Activated T-cell treated with anti-CD3 and anti-CD28 coated beads for 24 hours (primary cell): ENCODE measurements around the gene NSMF.

Experiments used
- DNase-seq: peaks from one replicate; pipeline ENCODE4 v3.0.0-alpha.2; 2020; ENCODE audit warnings: low read depth

The NSMF gene

DNA sequence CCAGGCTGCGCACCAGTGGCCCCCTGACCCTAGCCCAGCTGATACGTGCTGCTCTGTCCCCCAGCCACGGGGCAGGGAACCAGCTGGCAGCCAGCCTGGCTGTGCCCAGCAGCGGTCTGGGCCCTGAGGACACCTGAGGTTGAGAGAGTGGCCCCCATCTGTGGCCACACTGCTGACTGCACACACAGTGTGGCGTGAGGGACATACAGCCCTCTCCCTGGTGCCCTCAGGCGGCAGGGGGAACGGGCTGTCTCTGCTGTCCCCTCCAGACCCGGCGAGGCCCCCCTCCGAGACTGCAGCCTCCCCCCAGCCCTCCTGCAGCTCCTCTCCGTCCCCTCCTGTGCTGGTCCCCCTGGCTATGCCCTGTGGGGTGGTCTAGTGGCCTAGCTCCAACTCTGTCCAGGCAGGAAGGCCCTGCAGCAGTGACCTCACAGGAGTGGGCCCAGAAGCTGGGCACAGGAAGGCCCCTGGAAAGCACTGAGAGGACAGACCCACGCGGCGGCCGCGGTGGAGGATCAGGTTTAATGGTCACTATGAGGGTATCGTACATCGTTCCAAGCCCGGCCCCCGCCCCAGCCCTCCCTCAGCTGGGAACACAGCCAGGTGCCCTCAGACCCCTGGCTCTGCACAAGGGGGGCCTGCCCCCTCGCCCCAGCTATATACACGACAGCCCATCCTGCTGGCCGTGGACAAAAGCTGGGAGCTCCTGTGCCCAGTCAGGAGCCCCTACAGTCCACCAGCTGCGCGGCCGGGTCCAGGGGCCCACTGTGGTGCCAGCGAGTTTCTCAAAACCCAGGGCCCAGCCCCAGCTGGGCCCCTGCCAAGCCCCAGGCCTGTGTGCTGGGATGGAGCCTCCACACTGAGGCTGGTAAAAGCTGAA is 11.2 kb downstream of the NSMF start:
- no peak for DNase-seq

DNA sequence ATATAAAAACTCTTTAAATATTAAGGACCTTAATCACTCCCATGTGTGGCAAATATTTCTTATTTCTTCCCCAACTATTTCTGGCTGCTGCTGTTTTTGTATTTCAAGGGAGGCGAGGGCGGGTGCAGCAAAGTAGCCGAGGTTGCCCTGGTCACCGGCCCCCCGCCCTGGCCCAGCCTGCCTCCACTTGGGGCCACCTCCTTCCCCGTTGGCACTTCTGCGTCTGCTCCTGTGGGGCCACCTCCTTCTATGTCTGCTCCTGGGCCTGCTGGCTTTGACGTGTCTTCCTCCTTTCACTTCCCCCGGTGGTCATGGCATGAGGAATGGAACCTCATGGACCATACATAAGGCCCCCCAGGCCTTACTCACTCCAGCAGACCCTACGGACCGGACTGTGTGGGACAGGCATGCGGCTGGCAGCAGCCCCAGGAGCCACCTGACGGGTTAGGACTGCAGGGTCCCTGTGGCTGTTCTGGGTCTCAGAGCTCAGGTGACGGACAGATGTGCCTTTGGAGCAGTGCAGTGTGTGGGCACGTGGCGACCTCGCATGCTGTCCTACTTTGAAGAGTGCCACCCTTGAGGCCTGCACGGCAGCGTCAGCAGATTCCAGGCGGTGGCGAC is 12.2 kb downstream of the NSMF start:
- DNase-seq: no peak

DNA sequence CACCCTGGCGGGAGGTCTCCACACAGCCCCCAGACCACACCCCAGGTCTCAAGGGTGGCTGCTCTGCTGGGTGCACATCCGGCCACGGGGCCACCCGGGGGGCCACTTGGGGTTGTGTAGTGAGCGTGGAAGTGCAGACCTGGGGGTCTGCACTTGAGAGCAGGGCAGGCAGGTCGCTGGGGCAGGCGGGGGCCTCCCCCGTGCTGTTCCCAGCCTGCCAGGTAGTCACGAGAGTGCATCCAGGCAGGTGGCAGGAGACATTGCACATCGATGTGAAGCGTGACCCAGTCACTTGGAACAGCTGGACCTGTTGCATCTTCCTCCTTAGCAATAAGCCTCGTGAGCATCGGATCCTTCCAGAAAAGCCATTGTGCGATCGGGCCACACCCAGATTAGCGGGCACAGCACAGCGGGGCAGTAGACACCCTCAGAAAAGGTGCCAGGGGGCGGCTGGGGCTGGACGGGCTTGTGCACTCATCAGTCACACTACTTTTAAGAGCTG is 13.2 kb downstream of the NSMF start:
- no peak for DNase-seq

DNA sequence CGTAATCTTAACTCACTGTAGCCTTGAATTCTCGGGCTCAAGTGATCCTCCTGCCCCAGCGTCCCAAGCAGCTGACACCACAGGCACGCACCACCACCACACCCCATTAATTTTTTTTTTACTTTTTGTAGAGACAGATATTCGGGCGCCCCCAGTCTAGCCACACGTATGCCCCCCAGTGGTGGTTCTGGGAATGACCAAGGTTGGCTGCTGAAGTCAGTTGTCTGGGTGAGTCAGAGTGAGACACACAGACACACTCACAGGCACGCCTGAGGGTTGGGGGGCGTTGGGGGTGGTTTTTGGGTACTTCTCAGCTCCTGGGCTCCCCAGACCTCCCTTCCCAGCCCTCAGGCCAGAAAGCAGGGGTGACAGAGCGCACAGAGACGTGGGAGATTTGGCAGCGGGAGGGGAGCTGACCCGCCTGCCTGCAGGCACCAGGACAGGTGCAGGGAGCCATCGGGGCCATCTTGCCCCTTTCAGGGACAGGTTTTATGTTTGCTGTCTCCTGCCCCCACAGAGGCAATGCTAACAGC is 13.8 kb downstream of the NSMF start:
- DNase-seq: peak; percentile 77

DNA sequence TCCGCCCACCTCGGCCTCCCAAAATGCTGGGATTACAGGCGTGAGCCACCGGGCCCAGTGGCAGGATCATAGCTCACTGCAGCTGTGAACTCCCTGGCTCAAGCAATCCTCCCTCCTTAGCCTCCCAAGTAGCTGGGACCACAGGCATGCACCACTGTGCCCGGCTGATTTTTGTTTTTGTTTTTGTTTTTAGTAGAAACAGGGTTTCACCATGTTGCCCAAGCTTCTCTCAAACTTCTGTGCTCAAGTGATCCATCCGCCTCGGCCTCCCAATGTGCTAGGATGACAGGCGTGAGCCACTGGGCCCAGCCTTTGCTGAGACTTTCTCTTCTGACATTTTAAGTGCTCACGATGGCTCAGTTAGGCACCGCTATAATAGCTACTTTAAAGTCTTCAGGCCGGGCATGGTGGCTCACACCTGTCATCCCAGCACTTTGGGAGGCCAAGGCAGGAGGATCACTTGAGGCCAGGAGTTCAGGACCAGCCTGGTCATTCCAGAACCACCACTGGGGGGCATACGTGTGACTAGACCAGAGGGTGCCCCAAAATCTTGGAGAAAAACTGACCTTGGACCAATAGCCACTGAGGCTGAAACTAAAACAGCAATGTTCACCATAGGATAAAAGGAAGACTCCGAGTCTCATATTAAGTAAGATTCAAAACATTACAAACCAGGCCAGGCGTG is 14.9 kb downstream of the NSMF start:
- DNase-seq: no peak

DNA sequence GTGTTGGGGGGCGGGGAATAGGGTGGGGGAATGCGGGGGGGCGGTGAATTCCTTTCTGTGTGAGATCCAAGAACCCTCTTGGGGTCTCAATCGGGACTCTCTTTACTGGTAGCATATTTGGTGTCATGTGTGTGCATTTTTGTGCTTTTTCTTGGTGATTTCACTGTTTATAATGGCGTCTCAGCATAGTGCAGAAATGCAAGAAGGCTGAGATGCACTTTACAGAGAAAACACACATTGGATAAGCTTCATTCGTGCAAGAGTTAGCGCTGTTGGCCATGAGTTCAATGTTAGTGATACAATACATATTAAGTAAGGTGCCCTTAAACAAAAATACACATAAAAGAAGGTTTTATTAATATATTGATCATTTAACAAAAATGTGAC is 17.2 kb downstream of the NSMF start:
- DNase-seq: no peak

DNA sequence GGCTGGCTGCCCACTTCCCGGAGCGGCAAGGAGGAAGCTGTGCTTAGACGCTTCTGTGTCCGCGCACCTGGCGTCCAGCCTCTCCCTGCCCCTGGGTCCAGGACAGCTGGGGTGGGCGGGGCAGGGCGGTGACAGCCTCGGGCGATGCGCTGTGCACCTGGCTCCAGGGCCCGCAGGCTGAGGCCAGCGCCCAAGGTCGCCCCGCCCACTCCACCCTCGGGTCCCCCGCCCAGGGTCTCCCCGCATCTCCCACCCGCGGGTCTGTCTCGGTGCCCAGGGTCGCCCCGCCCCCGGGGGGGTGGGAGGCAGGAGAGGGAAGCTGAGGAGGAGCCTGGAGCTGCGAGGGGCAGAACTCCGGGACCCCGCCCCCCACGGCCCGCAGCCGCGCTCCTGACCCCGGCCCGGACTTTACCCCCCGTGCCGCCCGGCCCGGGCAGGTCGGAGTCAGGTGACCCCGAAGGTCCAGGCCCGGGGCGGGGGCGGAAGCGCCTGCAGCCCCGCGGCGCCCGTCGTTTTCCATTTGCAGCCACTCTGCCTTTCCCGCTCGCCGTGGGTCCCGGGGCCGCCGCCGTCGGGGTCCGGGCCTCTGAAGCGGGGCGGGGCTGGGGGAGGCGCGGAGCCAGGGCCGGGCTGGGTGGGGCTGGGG is 17.7 kb downstream of the NSMF start, which contains the start of gene ENTPD8:
Gene ENTPD8 (minus strand): TSS at position 69 of the 646 bp plus-strand sequence. CDS start 3,072 bp downstream, outside the sequence.
- DNase-seq: no peak

DNA sequence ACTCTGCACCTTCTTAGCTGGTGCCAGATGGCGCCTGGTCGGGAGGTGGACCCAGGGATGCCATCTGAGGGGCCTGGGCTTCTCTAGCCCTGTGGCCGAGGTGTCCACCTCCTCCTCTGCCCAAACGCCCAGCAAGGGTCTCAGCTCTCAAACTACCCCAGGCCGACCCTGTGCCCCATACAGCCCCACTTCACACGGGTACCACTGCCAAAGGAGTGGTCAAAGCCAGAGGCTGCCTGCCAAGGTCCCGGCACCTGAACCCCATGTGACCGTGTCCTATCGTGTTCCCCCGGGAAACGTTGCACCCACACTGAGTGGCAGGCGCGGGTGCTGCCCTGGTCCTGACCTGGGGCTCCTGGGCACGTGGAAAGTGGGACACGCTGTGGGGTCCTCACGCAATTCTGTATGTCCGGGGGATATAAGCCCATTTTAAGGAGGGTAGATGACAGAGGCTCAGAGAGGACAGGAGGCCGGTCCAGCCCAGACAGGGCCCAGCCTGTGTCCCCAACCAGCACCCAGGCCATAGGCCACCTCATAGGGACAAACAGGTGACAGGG is 19.9 kb downstream of the NSMF start:
- DNase-seq: no peak

DNA sequence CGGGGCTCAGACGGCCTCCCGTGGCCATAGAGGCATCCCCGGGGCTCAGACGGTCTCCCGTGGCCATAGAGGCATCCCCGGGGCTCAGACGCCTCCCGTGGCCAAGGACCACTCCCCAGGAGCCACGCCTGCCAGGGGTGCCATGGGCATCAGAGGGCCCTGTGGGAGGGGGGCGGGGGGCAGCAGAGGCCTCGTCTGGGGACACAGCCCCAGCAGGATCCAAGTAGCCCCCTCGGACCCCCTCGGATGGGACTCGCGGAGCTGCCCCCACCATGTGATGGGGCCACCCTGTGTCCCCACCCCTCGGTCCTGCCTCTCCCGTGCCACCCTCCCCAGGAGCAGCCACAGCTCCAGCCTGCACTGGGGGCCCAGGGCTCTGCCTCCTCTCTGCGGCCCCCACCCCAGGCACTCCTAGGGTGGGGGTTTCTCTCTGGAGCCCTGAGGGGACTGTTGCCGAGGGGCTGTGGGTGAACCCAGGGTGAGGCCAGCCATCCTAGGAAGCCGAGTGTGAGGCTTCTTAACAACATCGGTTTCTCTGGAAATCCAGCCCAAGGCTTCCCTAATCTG is 20.5 kb downstream of the NSMF start:
- DNase-seq: no peak

DNA sequence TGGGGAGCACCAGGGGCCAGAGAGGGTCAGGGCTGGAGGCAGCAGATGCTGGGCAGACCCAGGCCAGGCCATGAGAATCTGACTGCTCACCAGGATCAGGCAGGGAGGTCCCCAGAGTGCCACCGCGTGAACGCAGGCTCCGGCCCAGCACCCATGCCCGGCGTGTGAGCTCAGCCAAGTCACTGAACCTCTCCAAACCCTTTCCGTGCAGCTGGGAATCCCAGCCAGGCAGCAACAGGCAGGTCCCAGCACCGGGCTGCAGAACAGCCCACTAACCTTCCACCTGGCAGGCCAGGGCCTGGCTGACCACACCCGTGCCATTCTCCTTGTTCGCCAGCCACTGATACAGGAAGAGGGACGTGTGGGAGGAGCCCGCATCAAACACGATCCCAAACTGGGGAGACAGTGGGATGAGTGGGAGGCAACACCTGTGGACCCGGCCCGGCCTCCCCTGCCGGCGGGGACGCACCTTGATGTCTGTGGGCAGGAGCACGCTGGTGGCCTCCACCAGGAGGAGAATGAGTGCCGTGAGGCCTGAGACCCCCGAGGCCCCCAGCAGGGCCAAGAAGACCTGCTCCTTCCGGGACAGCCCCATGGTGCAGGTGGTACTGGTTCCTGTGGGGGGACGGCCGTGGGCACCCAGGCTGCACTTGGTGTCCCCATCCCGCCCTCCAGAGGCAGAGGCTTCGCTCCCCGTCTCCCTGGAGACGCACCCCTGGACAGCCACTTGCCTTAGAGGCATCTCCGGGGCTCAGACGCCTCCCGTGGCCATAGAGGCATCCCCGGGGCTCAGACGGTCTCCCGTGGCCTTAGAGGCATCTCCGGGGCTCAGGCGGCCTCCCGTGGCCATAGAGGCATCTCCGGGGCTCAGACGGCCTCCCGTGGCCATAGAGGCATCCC is 21.2 kb downstream of the NSMF start:
- no peak for DNase-seq

DNA sequence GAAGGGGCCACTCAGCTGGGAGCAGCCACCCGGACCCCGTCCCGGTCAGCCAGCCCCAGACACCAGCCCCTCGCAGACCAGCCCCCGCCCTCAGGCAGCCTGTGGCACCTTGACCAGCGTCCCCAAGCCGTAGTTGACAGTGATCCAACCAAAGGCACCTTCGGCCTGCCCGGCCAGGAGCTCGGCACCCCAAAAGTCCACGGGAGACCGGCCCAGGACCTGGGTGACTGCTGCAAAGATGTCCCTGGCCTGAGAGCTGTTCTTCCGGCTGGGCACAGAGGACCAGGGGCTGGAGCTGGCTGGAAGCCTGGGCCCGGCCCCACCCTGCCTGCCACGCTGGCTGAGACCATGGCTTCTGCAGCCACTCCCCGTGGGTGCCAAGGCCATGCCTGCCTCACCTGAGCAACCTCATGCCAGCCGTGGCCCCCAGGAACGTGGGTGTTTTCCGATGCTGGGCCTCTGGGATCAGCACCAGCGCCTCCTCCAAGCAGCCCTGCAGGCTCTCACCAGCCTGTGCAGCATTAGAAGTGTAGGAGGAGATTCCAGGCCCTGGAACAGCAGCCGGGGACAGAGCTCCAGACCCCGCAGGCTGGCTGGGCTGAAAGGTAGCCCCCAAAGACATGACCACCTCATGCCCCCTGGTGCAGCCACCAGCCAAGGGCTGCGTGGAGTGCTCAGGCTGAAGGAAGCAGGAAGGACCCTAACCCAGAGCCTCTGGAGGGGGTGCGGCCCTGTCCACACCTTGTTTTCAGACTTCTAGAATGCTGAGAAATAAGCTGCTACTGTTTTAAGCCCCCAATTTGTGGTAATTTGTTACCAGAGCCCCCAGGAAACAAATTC is 22.2 kb downstream of the NSMF start:
- DNase-seq: no peak

DNA sequence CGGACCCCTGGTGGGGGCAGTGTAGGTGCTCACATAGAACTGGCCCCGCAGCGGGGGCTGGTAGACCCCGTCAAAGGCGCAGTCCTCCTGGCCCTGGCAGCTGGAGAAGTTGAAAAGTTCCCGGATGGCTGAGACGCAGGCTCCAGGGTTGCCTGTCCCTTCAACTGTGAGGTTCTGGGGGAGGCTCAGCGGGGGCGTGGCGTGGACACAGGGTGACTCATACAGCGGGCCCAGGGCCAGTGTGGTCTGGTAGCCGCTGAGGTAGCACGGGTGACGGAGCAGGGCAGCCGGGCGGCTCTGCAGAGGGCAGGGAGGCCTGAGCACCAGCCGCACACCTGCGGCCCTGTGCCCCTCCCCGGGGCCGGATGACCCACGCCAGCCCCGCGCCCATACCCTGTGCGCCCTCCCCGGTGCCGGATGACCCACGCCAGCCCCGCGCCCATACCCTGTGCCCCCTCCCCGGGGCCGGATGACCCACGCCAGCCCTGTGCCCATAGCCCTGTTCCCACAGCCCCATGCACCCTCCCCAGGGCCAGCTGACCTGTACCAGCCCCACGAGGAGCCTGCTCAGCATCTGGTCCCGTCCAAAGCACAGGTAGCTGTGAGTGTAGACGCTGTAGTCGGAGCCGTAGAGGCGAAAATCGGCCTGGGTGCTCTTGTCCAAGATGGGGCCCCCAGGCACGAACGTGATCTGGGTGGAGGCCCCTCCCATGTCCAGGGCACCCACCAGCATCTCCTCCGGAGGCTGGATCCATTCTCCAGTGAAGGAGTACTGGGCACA is 23.0 kb downstream of the NSMF start:
- no peak for DNase-seq

DNA sequence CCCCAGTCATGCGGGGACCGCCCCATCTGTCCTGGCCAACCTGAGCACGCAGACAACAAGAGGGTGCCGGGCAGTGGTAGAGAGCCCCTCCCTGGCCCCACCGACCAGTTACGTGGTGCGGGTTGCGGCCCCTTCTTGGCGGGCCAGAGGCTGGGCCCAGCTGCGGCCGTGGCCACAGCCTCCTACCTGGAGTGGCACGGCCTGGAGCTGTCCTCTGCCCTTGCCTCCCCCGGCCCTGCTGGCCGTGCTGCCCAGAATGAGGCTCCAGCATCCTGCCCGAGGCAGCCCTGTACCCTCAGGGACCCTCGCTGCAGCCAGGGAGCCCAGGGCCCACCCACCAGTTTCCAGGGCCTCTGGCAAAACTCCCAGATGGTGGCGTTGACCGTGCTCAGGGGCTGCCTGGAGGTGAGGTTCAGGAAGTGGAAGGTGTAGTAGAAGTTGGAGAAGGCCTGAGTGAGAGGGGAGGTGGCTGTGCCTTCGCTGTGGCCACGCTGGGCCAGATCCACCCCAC is 23.7 kb downstream of the NSMF start:
- DNase-seq: no peak

DNA sequence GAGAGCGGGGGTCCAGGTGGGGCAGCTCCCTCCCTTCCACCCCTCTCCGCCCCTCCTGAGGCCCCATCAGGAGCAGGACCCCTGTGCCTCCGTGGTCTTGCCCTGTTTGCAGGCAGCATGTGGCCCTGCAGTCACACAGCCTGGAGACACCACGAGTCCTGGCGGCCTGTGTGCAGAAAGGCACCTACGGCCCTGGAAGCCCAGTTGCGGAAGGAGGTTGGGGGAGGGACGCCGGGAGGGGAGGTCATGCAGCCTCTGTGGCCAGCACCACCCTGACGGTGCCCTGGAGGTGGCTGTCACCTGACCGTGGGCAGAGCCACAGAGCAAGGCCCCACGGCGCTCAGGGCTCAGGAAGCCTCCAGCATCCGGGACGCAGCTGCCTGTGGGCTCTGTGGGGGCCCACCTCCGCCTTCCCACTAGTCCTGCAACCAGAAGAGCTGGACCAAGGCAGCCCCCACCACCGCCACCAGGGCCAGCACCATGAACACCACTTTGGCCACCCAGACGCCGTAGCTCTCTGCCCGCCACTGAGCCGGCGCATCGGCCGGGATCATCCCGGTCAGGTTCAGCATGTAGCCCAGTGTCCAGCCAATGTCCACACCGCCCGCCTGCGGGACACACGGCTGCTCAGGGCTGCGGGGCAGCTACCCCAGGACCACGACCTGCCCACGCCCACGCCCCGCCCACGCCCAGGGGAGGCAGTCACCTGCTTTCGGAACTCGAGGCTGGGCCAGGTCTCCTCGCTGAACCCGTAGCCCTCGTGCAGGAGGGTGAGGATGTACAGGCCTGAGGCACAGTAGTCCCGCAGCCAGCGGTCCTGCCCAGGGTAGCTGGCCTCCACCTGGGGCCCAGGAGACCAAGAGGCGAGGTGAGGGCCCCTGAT is 24.4 kb downstream of the NSMF start:
- no peak for DNase-seq

DNA sequence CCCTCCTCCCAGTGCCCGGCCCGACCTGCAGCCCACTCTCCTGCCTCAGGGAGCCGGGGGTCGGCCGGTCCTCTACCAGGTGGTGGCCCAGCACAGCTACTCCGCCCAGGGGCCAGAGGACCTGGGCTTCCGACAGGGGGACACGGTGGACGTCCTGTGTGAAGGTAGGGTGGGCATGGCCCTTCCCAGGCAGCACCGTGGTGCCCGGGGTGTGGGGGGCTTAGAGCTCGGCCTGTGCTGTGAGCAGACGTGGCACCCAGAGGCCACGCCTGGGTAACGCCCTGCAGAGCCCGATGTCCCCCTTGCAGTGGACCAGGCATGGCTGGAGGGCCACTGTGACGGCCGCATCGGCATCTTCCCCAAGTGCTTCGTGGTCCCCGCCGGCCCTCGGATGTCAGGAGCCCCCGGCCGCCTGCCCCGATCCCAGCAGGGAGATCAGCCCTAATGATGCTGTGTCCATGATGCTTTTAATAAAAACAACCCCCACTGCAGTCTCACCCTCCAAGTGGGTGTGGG is 25.2 kb downstream of the NSMF start:
- DNase-seq: no peak

DNA sequence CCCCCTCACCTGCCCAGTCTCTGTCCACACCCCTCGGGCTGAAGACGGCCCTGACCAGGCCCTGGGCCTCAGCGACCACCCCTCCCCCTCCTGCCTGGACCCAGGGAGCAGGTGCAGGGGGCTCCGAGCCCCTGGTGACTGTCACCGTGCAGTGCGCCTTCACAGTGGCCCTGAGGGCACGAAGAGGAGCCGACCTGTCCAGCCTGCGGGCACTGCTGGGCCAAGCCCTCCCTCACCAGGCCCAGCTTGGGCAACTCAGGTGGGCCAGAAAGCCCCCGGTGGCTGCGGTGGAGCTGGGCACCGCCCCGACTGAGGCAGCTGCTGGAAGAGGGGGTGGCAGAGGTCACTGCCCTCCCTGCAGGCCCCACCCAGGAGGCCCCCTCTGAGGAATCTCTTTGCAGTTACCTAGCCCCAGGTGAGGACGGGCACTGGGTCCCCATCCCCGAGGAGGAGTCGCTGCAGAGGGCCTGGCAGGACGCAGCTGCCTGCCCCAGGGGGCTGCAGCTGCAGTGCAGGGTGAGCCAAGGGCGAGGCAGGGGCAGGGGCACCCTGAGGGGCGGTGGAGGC is 25.7 kb downstream of the NSMF start:
- no peak for DNase-seq
